CD4-positive, alpha-beta T cell treated with Interleukin-21 for 1 hour (primary cell): ENCODE results near the gene PDXP.

Source experiments
- DNase-seq: peaks from one replicate; pipeline ENCODE4 v3.0.0-alpha.2; 2020

PDXP gene

DNA sequence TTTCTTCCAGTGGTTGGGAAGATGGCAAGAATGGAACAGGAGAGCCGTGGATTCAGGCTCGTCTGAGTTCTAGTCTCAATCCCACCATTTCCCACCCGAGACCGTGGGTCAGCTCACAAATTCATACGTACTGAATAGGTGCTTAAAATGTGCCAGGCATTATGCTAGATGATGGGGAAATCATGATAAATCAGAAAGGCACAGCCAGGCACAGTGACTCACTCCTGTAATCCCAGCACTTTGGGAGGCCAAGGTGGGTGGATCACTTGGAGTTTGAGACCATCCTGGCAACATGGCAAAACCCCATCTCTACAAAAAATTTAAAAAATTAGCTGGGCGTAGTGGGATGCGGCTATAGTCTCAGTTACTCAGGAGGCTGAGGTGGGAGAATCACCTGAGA lies 45.4 kb downstream of the PDXP start:
- DNase-seq = no peak

DNA sequence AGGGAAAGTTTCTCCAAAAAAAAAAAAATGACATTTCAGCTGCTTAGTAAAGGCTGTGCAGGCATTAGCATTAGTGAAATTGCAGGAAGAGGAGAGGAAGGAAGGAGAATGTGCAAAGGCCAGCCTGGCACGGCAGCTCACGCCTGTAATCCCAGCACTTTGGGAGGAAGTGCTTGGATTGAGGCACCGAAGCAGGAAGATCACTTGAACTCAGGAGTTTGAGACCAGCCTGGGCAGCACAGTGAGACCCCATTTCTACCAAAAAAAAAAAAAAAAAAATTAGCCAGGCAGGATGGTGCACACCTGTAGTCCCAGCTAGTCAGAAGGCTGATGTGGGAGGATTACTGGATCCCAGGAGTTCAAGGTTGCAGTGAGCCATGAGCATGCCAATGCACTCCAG lies 46.1 kb downstream of the PDXP start:
- DNase-seq = no peak

DNA sequence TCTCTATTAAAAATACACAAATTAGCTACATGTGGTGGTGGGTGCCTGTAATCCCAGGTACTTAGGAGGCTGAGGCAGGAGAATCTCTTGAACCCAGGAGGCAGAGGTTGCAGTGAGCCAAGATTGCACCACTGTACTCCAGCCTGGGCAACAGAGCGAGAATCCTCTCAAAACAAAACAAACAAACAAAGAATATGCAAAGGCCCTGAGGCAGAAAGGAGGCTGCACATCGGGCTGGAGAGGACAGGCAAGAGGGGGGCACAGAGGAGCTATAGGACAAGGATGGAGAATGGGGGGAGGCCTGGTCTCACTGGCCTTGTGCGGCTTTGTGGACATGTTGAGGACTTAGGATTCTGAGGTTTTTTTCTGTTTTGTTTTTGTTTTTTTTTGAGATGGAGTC lies 46.7 kb downstream of the PDXP start:
- DNase-seq = no peak

GRCh38 chr22:37708580-37709444 lies 50.3 kb downstream of the PDXP start:
- no peak for DNase-seq

- no peak for DNase-seq
These were observed 50.9 kb downstream of the PDXP start for GRCh38 chr22:37709445-37709765.

- DNase-seq = no peak
These were observed 52.2 kb downstream of the PDXP start for GRCh38 chr22:37710675-37711074.

DNA sequence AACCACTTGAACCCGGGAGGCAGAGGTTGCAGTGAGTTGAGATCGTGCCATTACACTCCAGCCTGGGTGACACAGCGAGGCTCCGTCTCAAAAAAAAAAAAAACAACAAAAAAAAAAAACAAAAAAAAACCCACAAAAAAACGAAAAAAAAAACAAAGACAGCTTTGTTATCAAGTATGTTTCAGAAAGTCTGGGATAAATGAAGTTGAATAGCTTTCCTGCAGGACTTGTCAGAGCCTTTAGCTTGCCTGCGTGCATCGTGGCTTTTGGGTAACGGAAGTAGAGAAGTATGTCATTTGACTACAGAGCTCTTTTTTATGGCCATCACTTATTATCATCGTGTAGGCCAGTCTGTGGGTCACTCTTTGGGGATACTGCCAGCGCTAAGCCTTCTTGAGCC lies 53.0 kb downstream of the PDXP start:
- no peak for DNase-seq

DNA sequence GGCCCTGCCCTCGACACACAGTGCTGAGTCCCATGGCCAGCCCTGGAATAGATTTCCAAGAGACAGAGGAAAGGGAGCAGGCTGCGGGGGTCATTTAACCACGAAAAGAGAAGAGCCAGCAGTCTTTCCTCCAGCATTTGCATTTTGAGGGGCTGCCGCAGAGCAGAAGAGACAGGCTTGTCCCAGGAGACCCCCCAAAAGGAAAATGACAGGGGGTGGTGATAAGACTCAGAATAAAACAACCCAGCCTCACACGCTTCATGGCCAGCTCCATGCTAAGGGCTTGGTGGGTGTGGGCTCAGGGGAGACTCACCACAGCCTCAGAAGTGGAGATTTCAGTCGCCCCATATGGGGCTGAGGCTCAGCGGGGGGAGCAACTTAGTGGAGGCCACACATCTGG lies 55.2 kb downstream of the PDXP start:
- DNase-seq = no peak

- DNase-seq = no peak
These were observed 56.1 kb downstream of the PDXP start for GRCh38 chr22:37714634-37715033.

DNA sequence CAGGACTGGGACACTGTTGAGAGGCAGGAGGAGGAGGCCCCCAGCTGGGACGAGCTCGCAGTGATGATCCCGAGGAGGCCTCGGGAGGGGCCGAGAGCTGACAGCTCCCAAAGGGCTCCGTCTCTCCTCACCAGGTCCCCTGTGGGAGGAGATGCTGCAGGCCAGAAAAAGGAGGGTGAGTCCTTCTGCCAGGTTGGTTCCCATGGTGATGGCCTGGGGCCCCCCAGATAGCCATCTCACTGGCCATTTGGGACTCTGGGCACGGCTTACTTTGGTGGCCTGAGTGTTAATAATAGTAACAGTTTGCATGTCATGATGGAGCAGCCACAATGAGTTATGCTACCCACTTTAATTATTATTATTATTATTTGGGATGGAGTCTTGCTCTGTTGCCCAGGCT lies 57.2 kb downstream of the PDXP start:
- no peak for DNase-seq
